Non-pigmented ciliary epithelial cell (primary cell): Measurements from ENCODE around the gene FAM13B.

ENCODE experiments used
- DNase-seq: peaks from one replicate; pipeline ENCODE4 v3.0.0-alpha.2; 2010; ENCODE audit warnings: low read depth

FAM13B gene

DNA sequence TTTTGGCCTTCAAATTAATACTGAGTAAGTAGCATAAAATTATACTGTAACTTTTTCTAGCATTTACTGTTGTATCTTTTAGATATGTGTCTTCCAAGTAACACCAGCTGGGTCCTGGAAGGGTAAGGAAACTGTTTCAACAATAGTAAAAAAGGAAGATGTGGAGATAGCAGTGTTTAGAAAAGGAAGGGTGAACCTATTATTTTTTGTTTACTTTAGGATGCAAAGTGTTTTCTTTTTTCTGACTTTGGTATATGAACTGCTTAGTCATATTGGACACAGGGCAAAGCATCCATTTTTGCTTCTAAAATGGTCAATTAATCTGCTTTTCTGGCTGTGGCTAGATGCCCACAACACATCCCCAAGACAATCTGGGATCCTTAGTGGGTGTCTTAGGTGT lies 138.3 kb downstream of the FAM13B start:
- DNase-seq, result no peak

DNA sequence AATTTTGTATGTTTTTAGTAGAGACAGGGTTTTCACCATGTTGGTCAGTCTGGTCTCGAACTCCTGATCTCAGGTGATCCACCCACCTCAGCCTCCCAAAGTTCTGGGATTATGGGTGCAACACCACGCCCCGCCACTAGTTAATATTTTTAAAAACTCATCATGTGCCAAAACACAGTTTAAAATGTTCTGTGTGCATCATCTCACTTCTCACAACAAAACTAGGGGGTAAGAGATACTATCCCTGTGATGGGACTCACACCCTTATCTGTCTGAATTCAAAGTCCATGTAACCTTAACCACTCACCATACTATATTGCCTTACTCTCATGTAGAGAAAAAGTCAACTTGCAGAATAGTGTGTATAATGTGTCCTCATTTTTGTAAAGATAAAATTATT lies 141.0 kb downstream of the FAM13B start:
- DNase-seq, result no peak

DNA sequence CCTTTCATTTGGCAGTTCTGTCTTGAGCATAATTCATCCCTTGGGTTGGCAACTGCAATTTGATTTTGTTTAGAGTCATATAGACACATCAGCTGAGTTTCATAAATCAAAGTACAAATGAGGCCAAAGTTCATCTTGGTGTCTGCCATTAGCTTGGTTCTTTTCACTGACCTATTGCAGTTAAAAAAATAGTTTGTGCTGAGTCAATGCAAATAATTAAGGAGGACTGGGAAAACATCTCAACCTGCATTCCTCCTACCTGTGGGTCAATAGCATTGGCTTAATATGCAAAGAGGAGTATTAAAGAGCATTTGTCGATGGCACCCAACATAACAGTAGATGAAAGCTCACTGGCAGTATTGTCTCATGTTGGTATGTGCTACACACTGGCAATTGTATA lies 142.0 kb downstream of the FAM13B start:
- DNase-seq, result no peak

DNA sequence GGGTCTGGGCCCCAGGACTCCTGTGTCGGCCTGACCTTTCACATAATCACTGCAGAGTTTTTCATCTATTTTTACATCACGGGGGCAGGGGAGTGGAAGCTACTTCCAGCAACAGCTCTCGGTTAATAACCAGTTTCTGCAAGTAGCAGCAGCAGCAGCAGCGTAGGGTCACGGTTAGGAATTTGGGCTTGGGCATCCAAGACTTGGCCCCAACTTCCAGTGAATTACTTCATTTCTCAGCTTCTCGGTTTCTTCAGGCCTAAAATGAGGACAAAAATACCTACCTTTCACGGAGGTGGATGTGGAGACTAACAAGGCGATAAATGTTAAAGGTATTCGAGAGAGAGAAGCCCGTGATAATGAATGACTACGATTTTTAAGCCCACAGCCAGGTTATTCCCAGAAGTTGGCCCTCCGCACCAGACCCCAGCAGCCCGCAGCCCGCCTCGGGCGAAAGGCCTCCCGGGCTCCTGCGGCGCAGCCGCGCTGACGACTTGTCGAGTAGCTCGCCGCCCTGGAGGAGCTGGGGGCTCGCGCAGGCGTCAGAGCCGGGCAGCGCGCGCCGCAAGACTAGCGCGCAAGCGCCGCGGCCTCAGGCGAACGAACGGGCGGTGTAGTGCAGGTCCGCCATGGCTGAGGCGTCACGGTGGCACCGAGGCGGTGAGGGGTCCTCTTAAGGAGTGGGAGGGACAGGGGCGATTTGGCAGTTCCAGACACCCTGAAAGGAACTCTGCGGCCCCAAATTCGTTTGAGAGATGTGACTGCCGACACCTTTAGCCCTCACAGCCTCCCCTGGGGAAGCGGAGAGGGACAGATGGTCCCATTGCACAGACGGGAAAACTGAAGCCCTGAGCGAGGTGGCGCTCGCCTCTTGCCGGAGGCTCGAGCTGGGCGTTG lies 143.8 kb downstream of the FAM13B start, which contains the start of gene PKD2L2:
Gene PKD2L2, plus strand, starts transcription at position 595 of the 897 bp plus-strand sequence. Its CDS starts 35 bp downstream, at position 630.
- DNase-seq, result peak; percentile 55

DNA sequence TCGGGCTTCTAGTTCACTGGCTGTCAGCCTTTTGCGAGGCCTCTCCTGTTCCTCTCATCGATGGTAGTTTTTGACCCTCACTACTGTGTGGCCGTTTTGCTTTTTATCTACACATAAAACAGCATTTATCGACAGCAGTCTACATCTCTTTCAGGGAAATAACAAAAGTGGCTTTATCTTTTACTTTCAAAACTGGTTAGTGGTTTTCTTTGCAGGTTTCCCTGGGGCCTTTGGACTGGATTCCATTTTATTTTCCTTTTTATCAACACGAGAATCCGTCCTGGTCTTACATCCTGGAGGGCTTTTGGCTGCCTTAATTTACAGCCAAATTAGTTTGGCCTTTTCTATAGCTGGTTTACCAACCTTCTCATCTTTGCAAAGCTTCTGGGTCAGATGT lies 144.4 kb downstream of the FAM13B start:
- no peak for DNase-seq
